Measurements from ENCODE around the gene PCDH7. TPM values are rescaled to one million over a fixed set of nuclear protein-coding genes. Genes with fewer than 3 reads are reported as not detected.
A peak's percentile ranks its signal among the peaks of the same experiment; 100 is the strongest.

The PCDH7 gene
- total RNA-seq, 1 experiment from 2014 or later = 1.8 TPM

DNA sequence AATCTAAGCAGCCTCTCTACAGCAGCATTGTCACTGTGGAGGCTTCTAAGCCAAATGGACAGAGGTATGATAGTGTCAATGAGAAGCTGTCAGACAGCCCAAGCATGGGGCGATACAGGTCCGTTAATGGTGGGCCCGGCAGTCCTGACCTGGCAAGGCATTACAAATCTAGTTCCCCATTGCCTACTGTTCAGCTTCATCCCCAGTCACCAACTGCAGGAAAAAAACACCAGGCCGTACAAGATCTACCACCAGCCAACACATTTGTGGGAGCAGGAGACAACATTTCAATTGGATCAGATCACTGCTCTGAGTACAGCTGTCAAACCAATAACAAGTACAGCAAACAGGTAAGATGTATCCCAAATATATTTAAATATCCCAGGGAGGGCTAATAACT is 4.1 kb downstream of the PCDH7 start:
- DNase-seq (ENCODE audit: low read depth) = no peak

DNA sequence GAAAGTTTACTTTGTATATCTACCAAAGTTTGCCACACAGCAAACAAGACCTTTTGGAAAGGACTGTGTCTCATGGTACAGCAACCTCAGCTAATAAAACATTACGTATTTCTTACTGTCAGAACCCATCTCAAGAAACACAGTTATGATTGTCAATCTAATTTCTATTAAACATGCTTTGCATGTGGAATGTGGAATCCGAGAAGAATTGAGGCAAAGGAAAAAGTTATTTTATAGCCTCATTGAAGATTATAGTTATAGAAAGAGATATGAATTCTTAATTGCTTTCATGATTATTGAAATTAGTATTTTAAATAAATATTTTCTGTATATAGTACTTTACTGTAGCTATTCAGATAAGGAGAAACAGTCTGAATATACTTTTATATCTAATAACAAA is 5.4 kb downstream of the PCDH7 start:
- DNase-seq (ENCODE audit: low read depth) = no peak

DNA sequence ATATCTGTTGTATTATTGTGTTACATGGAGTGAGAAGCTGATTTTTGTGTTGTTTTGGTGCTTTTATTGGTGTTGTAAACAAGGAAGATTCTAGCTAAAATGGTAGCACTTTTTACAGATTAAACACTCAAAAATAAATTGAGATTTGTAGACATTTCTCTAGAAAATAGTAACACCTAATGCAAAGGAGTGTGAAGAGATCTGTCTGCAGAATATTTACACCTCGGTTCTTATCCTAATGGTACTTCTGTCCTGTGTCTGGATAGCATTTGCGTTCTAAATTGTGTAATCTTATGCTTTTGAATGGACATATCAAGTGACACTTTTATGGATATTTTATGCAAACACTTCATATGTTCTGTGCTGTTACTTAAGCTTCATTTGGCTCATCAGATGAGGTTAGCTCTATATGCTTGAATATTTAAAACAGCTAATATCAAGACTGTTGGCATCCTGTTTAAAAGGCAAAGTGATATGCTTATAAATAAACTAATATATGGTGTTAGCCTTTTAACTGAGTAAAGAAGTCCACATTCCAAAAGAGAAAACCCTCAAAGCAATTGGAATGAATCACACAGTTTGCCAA is 6.0 kb downstream of the PCDH7 start:
- no peak for DNase-seq (ENCODE audit: low read depth)

DNA sequence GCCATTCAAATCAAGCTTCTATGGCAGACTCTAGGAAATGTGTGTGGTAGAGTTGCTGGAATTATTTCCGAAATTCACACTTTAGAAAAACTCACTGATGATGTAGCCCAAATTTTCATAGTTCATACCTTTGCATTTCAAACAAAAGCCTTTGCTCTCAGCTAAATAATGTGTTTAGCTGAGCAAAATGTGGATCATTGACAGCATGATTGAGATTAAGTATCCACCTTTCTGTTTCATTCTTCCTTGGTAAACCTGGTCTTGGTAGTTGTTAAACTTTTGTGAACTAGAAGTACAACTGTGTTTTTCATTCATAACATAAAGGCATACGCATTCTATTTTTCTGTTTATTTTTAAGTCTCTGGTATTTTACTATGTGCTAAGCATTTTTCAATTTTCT is 7.2 kb downstream of the PCDH7 start:
- DNase-seq (ENCODE audit: low read depth) = no peak

DNA sequence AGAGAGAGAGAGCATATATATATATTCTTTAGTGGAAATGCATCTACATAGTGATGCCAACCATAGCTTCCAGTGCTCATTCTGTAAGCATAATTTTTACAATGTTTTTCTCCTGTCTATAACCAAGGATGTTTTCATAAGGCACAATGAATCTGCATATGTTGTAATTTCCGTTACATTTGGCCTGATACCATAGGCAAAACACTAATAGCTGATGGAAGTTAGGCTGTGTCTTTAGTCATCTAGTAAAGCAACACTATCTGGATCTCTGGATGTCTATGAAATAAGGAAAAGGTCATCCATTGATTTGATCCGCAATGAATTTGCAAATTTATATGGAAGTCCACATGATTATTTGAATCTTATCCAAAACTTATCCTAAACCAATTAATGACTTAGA is 8.1 kb downstream of the PCDH7 start:
- DNase-seq (ENCODE audit: low read depth) = no peak

DNA sequence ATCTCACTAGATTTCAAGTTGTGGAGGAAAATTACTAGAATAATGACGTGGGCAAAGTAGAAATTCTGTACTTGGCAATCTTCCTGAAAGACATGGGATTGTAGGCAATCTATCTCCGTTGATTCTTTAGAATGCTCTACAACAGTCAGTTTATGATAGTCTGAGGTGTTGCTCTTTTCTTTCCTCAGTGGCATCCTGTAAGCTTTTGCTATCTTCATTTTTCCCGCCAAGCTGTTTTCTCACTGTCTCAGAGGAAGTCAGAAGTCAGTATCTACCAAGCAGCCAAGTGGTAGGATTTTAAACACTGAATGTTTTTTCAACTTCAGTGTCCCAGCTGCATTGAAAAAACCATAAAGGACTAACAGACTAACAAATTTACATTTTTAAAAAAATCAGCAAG is 23.7 kb downstream of the PCDH7 start:
- no peak for DNase-seq (ENCODE audit: low read depth)

DNA sequence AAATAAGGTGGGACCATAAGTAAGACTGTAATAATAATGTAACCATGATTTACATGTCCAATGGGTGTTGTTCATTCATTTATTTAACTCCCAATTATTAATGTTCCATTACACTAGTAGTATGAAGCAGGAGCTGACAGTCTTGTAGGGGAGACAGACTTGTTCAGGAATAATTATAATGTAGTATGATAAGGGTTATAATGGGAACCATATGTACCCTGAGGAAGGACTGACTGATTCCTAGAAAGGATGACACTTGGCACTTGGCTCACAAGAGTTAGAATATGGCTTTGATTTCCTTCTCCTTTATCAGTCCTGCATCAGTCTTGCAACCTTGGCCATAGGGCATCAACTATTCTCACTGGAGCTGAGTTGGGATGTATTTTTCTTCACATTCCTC is 24.2 kb downstream of the PCDH7 start:
- no peak for DNase-seq (ENCODE audit: low read depth)

DNA sequence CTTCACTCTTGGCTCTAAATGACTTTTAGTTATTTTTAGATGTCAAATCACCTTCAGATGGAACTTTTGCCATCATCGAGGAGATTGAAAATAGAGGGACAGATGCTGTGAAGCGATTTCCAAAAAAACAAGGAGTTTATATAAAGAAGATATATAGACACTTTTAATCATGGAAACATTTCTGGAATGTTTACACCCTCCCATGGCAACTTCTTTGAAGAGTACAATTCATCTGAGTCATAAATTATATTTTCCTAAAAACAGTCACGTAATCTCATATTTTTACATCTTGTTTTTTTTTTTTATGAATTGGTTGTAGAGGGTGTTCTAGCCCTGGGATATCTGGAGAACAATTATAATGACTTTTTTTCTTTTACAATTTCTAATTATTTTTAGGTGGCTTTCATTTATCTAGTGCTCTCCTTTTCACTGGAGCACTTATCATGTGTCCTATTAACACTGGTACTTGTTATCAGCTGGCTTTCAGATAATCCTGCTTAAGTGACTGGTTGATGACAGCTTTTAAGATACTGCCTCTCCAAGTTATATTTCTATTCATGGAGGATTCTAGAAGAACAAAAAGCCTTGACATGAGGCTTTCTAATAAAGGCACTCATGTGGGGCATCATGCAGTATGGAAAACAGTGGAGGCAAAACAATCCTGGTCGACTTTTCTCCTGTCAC is 24.9 kb downstream of the PCDH7 start:
- DNase-seq (ENCODE audit: low read depth) = no peak

DNA sequence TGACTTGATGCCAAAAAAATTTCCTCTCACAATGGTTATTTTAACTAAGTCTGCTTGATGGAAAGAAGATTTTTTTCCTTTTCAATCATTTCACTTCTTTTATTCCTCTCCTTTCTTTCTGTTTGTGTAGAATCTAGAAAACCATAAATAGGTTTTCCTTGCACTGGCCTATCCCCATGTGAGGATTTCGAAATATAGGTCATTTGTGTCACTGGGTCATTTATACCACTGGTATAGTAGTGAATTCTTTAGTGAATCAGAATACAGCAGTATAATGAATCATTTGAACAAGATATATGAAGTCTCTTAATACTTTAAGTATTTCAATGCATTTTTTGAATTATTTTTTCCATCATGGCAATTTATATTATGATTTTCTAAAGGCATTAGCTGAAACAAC is 26.6 kb downstream of the PCDH7 start:
- no peak for DNase-seq (ENCODE audit: low read depth)

DNA sequence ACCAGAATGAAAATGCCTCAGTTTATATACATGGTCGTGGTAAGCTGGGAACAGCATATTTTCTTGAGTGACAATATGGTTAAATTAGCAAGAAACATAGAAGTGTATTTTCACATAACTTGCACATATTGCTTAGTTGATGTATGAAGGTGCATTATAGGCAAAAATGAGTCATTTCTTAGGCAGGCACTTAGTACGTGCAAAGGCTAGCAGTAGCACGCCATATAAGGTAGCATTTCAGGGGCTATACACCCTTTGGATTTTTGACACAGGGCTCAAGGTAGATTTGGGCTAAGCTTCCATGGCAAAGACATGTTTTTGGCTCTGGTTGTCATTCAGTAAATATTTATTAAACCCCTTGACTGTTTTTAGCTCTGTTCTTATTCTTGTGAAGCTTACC is 33.1 kb downstream of the PCDH7 start:
- DNase-seq (ENCODE audit: low read depth) = peak; percentile 34

DNA sequence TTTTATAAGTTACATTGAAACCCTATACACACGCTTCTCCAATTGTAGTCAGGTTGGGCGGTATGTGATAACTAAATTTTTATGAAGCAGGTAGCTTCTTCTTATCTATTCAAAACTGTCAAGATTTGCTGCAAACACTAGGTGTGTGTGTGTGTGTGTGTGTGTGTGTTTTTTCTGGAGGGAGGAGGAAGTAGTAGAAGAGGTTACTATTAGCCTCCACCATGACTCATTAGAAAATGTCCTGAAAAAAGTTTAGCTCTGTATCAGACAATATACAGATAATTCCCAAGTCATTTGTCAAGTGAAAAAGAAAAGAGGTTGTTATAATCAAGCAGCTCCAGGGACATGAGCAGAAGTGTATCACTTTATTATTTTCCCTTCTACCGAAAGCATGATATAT is 33.9 kb downstream of the PCDH7 start:
- DNase-seq (ENCODE audit: low read depth) = peak; percentile 53

DNA sequence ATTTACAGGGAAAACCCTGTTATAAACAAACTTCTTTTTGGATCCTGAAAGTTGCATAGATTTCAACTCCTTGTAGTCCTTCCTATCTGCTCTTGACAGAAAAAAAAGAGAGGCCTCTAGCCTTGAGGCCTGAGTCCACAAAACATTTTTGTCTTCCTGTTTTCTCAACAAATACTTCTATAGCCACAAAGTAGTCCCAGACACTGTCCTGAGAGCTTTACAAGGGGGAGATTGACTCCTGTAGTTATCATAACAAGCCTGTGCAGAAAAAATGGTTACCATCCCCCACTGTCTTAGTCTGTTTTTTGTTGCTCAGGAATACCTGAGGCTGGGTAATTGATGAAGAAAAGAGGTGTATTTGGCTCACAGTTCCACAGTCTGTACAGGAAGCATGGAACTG is 35.2 kb downstream of the PCDH7 start:
- no peak for DNase-seq (ENCODE audit: low read depth)

DNA sequence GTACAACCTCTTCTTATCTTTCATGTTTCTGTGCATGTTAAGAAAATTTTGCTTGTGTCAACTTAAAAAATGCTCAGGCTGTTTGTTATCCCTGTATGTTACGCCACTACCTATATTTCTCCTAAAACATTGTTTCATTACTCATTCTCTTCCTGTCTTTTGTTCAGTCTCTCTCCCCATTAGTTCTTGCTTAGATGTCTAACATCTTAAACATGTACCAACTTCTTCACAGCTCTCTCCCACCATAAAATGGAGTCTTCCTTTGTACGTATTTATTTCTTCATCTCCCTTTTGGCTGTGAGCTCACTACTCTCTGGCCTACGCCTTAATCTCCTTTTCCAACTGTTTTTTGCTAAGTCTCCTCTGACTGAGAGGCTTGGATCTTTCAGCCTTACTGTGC is 36.4 kb downstream of the PCDH7 start:
- DNase-seq (ENCODE audit: low read depth) = no peak

DNA sequence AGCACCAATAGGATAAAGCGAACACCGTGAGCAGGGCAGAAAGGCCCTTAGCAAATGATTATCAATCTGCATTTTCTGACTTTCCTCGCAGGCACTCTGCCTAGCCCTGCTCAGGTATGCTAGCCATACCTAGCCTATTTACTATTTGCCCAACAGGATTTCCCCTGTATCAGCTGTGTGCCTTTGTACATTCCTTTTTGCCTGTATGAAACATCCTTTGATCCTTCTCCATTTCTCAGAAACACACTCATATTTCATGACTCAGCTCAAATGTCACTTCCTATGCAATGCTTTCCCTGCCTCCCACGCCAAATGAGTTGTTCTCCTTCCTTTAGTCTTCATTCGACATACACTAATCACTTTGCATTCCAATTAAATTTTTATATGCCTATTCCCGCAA is 37.2 kb downstream of the PCDH7 start:
- DNase-seq (ENCODE audit: low read depth) = peak; percentile 90

DNA sequence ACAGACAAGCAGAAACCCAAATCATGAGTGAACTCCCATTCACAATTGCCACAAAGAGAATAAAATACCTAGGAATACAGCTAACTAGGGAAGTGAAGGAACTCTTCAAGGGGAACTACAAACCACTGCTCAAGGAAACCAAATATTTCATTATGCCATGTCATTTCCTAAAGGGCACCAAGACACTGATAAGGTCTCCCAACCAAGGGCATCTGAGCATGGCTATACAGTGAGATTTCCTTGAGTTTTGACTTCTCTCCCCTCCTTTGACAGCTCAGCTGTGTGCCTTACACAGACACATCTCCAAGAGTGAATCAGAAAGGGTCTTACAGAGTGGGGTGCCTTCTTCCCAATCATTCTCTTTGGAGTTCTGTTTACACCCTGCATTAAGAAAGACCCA is 40.4 kb downstream of the PCDH7 start:
- no peak for DNase-seq (ENCODE audit: low read depth)

DNA sequence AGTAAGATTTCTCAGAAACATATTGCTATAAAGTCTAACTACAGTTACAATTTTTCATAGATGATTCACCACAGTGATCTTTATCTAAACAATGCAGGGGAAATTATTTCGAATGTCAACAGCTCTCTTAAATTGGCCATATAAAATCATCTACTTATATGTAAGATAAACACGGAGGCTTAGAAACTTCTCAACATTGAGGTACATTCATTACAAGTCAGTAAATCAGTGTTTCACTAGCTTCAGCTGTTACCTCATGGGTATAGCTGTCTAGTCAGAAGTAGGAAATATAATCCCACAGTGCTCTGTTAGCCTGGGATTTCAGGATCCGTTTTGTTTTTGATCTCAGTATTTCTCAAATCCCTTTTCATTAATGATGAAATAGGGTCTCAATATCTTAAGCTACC is 43.2 kb downstream of the PCDH7 start:
- no peak for DNase-seq (ENCODE audit: low read depth)

DNA sequence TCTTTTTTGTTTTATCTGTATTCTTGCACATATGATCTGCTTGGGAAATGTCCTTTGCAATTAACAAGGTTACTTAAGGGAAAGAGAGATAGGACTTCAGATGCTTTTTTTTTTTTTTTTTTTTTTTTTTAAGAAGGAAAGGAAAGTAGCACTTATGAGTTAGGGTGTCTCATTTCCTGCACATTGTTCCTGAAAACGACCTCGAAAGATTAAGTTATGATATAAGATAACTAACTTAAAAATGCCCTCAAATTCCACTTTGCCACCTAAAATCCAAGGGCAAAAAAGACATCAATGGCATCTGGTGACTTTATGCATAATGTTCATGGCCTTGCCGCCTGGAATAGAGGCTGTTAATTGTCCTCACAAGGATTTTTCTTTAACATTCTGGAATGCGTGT is 44.9 kb downstream of the PCDH7 start:
- DNase-seq (ENCODE audit: low read depth) = no peak

DNA sequence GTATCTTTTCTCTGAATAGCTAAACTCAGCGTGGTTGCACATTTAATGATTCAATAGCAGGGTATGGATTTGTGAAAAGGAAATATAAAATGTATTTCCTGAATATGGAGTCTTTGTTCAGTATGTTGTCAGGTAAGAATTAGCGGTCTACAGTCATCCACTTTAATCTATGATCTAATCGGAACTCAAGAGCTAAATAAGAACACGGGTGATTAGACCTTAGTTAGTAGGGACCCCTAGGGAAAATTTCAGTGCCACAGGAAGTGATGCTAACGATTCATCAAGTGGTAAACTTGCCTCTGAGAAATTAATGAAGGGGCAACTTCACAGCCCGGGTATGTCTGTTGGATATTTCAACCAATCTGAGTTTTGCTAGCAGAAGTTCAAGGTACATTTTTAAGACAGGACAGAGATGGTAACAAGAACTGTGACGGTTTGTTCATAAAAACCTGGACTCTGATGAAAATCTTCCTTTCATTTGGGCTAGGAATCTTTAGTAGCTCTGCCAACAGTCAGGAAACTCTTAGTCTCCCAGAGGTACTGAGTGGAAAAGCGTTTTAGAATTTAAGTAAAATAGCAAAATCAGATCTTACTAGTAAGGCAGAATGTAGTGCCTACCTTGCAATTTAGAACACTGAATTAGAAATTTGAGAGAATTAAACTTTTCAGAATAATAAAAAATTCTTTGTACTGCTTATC is 47.1 kb downstream of the PCDH7 start:
- DNase-seq (ENCODE audit: low read depth) = no peak

DNA sequence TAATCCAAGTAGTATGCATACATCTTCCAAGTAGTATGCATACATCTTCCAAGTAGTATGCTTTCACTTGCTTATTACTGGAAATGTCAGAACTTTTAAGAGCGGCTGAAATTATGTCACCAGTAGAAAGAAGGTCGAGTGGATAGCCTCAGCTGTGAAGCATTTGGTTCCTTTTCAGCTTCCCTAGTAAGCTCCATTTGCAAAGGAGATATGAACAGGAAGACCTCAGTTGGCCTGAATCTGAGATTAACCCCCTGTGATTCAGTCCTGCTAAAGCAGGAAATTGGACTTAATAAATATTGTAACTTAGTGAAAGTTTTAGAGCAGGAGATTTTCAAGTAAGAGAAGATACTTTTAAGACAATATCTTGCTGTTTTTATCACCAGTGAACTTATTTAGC is 48.1 kb downstream of the PCDH7 start:
- DNase-seq (ENCODE audit: low read depth) = no peak

DNA sequence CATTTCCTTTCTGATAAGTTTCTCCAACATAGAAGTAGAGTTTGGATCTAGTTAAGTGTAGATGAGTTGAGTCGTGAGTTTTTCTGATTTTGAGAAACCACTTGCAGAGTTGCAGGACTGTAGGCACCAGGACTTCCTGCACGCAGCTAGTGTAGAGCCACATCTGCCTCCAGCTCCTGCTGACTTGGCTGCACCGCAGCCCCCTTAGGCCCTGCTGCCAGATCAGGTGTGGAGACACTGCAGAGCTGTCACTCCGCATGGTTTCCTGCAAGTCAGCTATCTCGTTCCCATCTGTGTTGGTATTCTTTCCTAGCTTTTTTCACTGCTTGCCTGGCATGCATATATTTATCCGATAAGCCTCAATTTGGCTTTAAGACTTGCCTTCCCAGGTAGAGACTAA is 48.9 kb downstream of the PCDH7 start:
- no peak for DNase-seq (ENCODE audit: low read depth)

DNA sequence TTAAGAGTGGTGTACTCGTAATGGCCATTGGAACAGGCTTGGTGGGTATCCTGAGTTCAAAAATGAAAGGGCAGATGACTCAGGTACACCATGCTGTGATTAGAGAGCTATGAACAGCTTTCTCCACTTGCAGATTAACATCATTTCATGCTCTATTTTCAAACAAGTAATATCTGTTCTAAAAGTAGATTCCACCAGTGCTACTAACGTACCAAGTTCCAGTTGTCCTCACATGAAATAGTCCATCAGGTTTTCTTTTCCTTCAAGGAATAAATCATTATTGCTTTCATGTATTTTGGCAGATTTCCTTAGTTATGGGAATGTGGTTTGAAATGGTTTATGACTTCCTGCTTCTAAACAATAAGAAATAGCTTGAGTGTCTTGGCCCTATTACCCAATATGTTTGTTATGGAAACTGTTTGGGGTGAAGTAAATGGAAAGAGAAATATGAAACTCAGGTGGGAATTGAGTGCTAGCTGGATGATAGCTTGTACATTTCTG is 49.9 kb downstream of the PCDH7 start:
- peak; percentile 74 for DNase-seq (ENCODE audit: low read depth)

DNA sequence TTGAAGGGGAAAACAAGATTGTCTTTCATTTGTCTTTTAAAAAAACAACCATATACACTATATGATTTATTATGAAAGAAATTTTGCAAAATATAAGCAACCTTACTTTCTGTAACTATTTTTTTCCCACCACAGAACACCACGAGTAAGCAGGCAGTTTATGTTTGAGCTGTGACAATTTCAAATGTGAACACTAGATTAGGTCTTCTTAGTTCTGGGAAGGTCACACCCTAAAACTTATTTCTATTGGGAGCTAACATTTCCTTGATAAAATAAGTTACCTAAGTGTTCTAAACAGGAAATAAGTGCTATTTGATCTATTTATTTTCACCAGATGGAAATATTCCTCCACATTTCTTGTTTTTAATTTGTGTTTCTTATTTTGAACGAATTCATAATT is 50.6 kb downstream of the PCDH7 start:
- DNase-seq (ENCODE audit: low read depth) = no peak

DNA sequence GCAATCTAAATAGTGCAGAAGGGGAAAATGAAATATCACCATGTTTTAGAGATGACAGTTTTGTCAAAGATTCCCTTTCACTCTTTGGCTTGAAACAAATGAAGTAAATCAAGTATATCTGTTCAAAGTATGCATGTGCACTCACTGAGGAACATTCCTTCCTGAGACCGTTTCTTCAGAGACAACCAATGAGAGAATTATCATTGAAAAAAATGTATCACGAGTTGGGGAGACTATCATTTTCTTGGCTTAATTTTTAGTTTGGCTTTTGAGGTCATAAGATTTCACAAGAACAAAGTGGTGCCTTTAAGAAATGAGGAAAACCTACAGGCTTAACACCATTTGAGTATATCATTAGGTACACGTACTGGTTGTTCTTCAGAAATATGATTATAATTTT is 56.3 kb downstream of the PCDH7 start:
- DNase-seq (ENCODE audit: low read depth) = no peak

All from HT1080 (cell line).